ENCODE data around the gene RTL10.

The RTL10 gene

DNA sequence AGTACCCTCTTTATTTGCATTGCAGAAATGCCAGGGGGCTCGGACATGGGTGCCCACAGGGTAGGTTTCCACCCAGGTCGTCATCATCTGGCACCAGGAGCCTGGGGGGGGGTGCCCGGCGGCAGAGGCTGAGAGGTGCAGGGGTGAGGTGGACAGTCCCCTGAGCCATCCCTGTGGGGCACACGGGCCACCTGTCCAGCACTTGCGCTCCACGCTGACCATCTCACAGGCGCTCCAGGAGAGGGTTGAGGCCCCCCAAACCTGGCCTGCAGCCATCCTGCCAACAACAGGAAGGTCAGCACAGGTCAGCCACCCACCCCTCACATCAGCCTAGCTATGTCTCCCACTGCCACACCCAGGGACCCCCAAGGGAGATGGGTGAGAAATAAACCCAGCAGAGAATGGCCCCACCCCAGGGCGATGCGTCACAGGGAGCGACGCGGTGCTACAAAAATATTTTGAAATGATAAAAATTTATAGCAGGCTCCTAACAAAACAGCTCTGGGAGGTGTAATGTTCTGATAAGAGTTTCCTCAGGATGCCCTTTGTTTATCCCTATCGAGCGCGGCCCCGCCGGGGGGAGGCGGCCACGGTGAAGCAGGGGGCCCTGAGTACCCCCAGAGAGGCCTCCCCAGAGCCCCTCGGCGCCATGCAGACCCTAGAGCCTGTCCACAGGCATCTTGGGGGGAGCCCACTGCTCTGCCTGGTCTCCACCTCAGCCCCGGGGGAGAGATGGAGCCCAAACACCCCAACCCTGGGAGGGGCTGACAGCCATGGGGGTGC lies 21.0 kb upstream of the RTL10 start:
- FAIRE-seq = no peak

DNA sequence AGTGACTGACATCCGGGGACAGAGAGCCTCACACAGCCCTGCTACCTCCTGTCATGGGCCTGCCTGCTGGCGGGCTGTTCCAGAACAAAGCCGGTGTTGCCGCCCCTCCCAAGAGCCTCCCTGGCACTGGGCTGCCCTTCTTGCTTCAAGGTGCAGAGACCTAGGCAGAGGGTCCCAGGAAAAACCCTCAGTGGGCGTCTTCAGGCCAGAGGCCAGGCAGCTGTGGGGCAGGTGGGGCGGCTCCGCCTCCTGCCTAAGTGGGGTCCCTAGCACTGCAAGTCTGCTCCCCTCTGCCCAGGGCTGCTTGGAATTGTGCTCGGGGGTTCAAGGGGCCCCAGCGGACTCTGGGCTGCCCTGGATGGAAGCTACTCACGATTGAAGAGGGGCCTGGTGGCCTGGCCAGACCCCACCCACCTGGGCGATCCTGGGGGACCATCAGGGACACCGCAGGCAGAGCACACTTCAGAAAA lies 20.4 kb upstream of the RTL10 start:
- FAIRE-seq = no peak

DNA sequence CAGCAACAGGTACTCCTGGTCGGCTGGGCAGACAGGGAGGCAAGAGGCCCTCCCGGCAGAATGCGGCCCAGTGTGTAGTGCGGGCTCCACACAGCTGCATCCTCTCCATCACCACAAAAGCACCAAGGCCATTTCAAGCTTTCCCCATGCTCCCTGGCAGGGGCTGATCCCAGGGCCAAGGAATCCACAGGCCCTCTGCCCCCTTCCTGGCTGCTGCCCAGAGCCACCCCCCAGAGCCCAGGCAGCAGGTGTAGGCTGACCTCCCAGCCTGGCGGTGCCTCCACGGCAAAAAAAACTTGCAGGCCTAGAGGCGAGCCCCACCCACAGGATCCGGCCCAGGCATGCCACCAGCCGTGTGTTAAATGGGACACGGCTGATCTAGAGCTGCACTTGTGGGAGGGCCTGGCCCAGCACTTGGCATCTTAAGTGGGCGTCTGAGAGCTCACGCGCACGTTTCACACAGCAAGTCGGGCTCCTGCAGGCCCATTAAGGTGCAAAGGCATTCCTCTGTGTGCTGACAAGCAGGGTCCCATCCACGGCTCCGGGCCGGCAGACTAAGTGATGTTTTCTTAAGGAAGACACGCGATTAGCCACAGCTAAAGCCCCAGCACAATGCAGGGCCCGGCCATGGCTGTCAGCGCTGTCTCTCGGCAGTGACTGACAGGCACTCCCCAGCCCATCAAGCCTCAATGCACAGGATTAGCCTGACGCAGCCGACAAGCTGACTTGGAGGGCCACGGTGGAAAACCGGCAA lies 19.8 kb upstream of the RTL10 start:
- FAIRE-seq = no peak

DNA sequence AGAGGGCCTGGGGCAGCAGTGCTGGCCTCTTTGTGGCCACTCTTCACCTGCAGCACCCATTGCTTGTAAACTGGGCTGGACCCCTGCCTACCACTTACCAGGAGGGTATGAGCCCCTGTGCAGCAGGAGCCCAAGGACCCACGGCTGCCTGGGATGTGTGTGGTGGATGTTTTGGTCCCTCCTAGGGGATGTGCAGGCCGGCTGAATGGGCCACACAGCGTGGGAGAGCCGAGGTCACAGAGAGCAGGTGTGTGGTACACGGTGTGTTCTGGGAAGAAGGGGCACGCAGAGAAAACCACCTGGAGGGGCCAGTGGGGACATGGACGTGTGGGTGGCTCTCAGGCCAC lies 19.3 kb upstream of the RTL10 start:
- FAIRE-seq = no peak

DNA sequence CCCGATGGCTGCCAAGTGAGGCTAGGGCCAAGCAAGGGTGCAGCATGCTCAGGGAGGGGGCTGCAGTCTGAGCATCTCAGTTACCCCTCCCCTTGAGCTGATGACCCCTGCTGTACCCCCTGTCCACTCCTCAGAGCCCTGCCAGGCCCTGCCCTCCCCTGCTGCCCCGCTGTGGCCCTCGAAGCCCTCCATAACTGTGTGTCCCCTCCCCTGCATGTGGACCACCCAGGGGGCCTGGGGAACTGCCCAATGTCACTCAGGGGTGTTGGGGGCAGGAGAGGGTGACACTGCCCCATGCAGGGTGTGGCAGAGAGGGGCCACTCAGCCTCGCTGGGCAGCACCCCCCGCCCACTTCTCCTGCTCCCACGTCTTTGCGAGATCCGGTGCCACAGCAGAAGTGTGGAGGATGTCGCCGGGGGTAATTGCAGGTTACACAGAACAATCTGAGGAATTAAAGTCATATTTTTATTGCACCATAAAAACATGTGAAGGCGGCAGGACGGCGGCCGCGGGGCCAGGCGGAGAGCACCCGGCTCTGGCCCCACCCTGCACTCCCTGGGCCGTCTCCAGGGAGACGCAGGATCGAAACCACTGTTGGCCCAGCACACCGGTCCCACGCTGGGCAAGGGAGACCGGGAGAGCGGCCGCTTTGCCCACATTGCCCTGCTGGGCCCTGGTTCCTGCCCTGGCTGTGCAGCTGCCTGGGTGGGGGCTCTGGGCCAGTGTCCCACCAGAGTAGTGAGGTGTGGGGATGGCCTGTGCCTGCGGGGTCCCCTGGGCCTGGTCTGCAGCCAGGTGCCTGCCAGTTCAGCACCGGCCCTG lies 18.7 kb upstream of the RTL10 start:
- no peak for FAIRE-seq

DNA sequence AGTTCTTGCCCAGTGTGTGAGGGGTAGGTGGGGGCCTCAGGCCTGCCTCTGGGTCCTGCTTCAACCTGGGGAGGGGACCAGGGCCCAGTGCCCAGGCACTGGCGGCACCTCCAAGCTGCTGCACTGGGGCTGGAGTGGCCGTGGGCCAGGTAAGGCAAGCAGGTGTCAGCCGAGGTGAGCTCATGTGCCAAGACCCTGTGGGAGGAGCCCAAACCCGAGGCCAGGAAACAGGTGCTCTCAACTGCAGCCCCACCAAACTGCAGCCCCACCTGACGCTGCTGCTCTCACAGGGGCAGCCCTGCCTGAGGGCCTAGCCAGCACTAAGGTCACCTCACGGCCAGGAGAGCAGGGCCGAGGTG lies 18.1 kb upstream of the RTL10 start:
- FAIRE-seq = no peak

DNA sequence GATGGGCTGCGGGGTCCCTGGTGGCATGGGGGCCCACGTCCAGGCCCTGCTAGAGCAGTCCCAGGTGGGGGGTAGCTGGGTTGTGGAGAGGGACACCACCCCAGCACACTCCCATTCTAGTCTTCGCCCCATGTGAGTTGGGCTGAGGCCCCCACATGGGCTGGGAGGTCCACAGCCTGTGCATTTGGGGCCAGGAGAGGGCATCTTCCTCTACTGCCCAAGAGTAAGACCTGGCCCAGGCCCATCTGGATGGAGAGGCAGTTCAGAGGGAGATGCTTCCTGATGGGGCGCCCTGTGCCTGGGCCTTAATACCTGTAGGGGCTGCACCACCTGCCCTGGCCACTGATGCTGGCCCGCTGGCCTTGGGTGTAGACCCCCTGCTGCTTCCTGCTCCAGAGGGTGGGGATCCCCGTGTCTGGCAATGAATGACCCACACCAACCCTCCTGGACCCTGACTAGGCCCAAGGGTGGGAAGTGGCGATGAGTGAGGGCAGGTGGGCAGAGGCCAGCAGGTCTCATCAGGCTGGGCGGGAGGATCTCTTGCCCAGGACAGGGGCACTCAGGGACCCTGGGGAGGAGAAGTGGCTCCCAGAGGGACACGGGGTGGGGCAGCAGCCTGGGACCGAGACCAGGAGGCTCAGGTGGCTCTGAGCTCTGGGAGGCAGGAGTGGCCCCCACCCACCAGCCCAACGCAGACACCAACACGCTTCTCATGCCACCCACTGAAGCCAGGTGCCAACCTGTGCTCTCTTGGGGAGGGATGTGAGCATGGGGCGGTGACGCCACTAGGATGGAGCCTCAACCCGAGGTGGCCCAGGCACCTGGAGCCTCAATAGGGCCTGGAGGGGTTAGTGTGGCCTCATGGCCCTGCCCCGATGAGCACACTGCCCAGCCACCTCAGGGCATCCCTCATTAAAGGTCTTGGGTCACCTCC lies 17.4 kb upstream of the RTL10 start:
- no peak for FAIRE-seq

DNA sequence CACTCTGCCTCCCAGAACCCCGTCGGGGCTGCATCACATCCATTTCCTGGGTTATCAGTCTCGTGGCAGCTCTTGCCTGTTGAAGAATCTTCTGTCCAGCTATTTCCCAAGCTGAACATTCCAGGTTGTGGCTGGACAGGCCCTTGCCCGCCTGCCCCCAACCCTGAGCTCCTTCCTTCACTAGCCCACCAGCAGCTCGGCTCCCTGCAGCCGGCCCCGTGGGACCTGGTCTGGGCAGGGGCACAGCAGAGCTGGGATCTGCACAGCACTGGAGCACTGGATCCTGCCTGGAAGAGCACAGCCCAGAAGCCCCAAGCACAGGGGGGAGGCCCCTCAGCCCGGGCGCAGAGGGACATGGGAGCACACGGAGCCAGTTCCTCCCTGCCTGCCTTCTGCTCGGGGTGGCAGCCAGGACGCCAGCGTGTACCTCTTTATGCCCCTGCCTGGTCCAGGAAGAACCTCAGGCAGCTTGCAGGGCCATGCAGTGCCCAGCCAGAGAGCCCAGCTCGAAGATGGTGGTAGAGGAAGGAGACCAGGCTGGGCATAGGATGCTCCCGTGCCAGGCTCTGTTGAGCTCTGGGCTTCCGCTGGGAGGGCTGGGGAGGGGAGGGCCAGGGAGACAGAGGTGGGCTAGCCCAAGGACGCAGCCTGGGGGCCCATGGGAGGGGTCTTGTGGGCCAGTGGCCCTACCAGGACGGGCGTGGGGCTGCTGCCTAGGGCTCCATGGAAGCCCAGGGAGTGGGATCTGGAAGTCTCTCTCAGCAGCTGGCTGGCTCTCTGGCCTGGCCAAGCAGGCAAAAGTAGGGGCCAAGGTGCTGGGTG lies 16.6 kb upstream of the RTL10 start:
- FAIRE-seq = no peak

DNA sequence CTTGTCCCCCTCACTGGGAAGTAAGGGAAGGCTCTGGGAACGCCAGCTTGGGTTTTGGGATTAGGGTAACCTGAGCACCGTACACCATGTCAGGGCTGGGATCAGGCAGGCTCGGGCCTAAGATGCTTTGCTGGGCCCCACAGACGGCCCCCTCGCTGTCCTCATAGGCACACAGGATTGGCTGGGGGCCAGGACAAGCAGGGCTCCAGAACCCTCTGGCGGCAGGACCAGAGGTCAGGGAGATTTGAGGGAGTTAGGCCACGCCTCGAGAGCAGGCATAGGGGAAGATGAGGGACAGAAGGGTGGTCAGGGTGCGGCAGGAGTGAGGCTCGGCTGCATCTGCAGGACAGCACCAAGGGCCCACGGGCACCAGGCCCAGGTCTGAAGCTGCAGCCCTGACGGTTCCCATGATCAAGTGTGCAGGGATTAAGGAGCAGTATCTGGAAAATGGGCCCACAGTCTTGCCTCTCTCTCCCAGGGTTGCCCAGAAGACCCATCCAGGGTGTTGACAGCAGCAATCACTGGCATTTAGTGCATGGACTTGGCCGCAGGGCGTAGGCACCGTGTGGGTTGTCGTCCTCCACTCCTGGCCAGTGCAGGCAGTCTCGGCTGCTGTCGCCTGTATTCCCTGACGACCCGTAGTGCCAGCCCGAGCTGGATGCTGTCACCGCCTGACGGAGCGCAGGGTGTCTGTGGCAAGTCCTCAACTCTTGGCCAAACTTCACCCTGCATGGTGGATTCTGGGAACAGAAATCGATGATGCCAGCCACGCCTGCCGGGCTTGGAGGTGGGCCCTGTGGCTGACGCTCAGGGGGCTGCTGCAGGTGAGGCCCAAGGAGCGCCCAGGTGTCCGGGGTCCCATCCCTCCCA lies 15.7 kb upstream of the RTL10 start:
- FAIRE-seq = no peak

DNA sequence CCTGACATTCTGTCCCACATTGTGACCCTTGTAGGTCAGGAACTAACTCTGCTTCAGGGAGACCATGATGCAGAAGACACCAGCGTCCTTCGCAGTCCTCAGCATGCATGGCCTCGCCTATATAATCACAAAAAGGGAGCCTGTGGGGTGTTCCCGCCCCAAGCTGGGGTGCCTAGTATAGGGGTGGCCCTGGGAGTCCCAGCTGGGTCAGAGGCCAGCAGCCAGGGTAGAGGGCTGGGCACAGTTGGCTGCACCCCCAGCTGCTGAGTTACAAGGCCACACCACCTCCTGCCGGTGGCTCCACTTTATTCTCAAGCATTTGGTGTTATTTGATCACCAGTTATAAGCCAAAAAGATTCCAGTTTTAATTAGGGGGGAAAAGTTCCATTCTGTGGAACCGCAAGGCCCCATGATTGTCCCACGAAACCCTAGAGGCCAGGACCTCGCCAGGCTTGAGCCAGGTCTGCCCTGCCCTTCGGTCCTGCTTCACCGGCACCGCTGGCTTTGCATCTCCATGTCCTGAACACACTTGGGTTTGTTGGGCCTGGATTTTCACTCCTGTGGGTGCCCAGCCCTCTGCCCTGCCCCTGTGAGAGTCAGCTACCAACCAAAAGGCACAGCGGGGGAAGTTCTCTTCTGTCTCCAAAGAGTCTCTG lies 15.0 kb upstream of the RTL10 start:
- no peak for FAIRE-seq

DNA sequence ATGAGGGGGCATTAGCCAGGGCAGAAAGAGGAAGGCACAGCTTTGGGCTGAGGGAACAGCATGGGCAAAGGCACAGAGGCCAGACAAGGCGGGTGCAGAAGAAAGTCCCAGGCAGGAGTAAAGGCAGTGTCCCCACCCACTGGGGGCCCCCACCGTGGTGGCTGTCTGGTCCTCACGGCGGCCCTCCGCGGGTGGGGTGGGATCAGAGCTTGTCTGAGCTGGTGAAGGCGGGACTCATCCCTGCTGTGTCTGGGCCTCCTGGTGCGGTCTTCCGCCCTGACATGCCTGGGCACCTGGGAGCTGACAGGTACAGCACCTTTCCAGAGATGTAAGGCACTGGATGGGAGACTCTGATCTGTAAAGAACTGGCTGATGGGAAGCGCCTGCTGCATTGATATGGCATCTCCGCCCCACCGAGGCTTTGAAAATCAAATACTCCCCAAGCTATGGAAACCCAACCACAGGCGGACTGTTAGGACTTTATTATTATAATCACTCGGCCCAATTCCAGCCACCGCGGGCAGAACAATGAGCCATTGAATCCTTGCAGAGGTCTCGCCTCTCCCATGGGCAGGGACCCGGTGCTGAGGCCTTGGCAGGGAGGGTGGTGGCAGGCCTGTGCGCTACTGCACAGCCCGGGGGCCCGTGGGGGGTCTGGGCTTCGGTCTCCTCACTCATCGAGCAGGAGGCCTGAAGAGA lies 14.2 kb upstream of the RTL10 start:
- FAIRE-seq = no peak

DNA sequence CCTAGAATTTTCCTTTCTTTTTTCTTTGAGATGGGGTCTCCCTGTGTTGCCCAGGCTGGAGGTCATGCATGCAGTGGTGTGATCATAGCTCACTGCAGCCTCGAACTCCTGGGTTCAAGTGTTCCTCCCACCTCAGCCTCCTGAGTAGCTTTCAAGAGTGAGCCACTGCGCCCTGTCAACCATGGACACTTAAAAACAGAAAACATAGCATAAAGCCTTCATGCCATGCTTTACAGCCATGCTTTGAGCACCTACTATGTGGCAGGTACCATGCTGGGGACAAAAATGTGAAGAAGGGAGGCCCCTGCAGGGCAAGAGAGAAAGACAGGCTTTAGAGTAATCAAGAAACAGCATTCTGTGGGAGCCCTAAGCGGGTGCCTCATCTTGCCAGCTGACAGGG lies 13.7 kb upstream of the RTL10 start:
- no peak for FAIRE-seq

DNA sequence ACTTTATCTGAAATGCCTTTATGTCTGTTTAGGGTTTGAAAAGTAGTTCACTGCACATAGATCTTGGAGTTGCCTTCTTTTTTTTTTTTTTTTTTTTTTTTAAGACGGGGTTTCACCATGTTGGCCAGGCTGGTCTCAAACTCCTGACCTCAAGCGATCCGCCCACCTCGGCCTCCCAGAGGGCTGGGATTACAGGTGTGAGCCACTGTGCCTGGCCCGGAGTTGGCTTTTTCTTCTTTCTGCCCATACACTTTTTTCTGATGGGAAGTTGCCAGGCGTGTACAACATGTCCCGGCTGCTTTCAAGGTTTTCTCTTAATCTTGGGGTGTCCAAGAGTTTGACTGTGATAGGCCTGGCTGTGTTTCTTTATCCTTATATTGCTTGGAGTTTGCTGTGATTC lies 12.9 kb upstream of the RTL10 start:
- no peak for FAIRE-seq

DNA sequence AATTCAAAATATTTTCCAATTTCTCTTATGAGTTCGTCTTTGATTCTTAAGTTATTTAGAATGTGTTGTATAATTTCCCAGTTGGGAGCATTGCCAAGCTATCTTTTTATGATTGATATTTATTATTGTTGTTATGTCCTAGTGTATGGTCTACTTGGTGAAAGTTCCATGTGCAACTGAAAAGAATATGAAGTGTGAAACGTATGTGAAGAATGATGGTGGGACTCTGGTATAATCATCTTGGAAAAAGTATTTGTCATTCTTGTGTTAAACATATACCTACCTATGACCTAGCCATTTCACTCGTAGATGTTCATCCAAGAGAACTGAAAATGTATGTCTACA lies 12.0 kb upstream of the RTL10 start:
- FAIRE-seq = no peak

DNA sequence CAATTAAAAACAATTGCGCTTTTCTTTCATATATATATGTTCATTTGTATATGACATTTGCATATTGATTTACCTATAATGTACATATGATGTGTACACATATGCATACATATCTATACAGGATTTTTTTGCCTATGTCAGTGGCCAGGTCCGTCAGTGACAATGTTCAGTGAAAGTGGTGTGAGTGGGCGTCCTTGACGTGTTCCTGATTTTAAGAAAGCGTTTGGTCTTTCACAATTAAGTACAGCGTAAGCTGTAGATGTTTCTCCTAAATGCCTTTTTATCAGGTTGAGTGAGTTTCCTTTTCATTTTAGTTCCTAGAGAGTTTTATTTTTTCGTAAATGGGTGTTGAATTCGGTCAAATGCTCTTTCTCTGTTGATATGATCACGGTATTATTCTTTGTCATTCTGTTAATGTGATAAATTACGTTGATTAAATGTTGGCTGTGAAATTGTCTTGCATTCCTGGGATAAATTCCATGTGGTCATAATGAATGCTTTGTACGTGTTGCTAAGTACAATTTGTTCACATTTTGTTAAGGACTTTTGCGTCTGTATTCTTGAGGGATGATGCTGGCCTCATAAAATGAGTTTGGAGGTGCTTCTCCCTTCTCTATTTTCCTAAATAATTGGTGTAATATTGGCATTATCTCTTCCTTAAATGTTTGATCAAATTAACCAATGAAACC lies 10.6 kb upstream of the RTL10 start:
- FAIRE-seq = no peak

DNA sequence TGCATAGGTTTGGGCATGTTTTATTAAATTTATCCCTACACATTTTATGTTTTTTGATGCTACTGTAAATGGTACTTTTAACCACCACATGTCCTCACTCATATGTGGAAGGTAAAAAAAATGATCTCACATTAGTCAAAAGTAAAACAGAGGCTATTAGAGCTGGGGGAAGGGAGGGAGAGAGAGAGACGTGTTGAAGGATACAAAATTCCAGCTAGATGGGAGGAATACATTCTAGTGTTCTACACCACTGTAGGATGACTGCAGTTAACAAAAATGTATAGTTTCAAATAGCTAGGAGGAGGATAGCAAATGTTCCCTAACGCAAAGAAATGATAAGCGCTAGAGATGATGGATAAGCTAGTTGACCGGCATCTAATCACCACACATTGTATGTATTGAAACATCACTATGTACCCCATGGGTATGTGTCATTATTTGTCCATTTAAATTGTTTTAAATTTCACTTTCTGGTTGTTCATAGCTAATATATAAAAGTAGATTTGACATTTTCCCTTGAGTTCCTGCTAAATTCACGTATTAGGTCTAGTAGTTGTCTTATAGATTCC lies 9.9 kb upstream of the RTL10 start:
- FAIRE-seq = no peak

DNA sequence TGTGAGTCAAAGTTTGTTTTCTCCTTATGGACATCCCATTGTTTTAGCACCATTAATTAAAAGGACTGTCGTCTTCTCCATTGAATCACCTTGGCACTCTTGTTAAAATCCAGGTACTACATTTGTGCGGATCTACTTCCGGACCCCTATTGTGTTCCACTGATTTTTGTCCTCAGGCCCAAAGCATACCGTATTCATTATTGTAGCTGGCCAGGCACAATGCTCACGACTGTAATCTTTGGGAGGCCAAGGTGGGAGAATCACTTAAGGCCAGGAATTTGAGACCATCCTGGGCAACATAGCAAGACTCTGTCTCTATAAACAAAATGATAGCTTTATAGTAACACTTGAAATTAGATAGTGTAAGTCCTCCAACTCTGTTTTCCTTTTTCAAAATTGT lies 8.9 kb upstream of the RTL10 start:
- FAIRE-seq = no peak

DNA sequence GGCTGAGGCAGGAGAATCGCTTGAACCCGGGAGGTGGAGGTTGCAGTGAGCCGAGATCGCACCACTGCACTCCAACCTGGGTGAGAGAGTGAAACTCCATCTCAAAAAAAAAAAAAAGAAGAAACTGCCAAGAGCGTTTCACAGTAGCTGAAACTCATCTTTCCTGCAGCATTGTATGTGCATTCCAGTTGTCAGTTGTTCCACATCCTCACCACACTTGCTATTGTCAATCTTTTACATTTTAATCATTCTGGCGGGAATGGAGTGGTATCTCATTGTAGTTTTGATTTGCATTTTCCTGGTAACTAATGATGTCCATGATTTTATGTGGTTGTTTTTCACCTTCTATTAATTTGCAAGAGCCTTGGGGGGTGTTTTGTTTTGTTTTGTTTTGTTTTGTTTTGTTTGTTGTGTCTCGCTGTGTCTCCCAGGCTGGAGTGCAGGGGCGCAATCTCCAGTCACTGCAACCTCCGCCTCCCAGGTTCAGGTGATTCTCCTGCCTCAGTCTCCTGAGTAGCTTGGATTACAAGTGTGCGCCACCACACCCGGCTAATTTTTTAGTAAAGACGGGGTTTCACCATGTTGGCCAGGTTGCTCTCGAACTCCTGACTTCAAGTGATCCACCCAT lies 8.1 kb upstream of the RTL10 start:
- FAIRE-seq = no peak

All from colon (tissue), 2 donors.